ENCODE measurements around the gene THSD8.

- no peak for TF ChIP-seq EZH2 (IDR thresholded peaks at IDR 0.05; ENCODE audit: insufficient read depth, poor library complexity, severe bottlenecking)
- TF ChIP-seq EZH2phosphoT487 (IDR thresholded peaks at IDR 0.05; ENCODE audit: insufficient read depth, low read depth): no peak
Observed at GRCh38 chr19:12783291-12783848, 18.5 kb upstream of the THSD8 start.

Data from GM23248 (cell line).